Mesenchymal stem cell (in vitro differentiated cells and primary cell): ENCODE measurements around the gene CRTC1.
A peak's percentile ranks its signal among the peaks of the same experiment; 100 is the strongest.
"Not testable (repeated sequence)": the region's sequence is repeated elsewhere in the genome, so short reads cannot be mapped to it uniquely, and the experiment has no call there.

Source experiments
- DNase-seq: peaks from one replicate; pipeline ENCODE4 v3.0.0-alpha.2; 2013
- H2AFZ ChIP-seq: one replicate; pipeline ENCODE4 v1.6.1; 2013; ENCODE audit warnings: low read depth, mild to moderate bottlenecking, control low read depth, inconsistent platforms, low read length, moderate library complexity
- H2AK5ac ChIP-seq: 2 replicates; pipeline ENCODE4 v1.6.1; 2013; ENCODE audit warnings: low read length, moderate library complexity, mild to moderate bottlenecking, inconsistent platforms; ENCODE audit not compliant: severe bottlenecking
- H2BK120ac ChIP-seq: one replicate; pipeline ENCODE4 v1.6.1; 2013; ENCODE audit warnings: low read depth, mild to moderate bottlenecking, inconsistent platforms, low read length, moderate library complexity
- H2BK12ac ChIP-seq, 2 experiments: one replicate each; pipeline ENCODE4 v1.6.1; 2013; ENCODE audit warnings: inconsistent platforms in 2 of 2, low read length in 2 of 2, mild to moderate bottlenecking in 2 of 2, moderate library complexity in 2 of 2, control low read depth in 1 of 2
- H2BK15ac ChIP-seq: one replicate; pipeline ENCODE4 v1.6.1; 2013; ENCODE audit warnings: mild to moderate bottlenecking, low read depth, inconsistent platforms; ENCODE audit not compliant: poor library complexity, severe bottlenecking
- H2BK5ac ChIP-seq: 2 replicates; pipeline ENCODE4 v1.6.1; 2013; ENCODE audit warnings: low read depth, mild to moderate bottlenecking, low read length, control low read depth, inconsistent platforms; ENCODE audit not compliant: poor library complexity, severe bottlenecking
- H3K14ac ChIP-seq, 2 experiments: one replicate each; pipeline ENCODE4 v1.6.1; 2013; ENCODE audit warnings: inconsistent platforms in 2 of 2, low read length in 2 of 2, control low read depth in 1 of 2, mild to moderate bottlenecking in 1 of 2, moderate library complexity in 1 of 2
- H3K18ac ChIP-seq, 2 experiments: one replicate each; pipeline ENCODE4 v1.6.1; 2013; ENCODE audit warnings: inconsistent platforms in 2 of 2, low read length in 2 of 2, control low read depth in 1 of 2, low read depth in 1 of 2, mild to moderate bottlenecking in 1 of 2
- H3K23ac ChIP-seq, 2 experiments: one replicate each; pipeline ENCODE4 v1.6.1; 2013; ENCODE audit warnings: inconsistent platforms in 2 of 2, low read length in 2 of 2, mild to moderate bottlenecking in 2 of 2, moderate library complexity in 2 of 2, control low read depth in 1 of 2
- H3K27ac ChIP-seq: 2 replicates; pipeline ENCODE4 v1.5.1; 2013; ENCODE audit warnings: mild to moderate bottlenecking, moderate library complexity, low read length, control low read depth, inconsistent platforms; ENCODE audit not compliant: poor library complexity, severe bottlenecking
- H3K27me3 ChIP-seq, 2 experiments: 2 replicates each; pipeline versions ENCODE4 v1.6.1 to v1.7.0; 2013; ENCODE audit warnings: low read length in 2 of 2, mild to moderate bottlenecking in 2 of 2, moderate library complexity in 2 of 2, control low read depth in 1 of 2, inconsistent platforms in 1 of 2; ENCODE audit not compliant: control insufficient read depth in 1 of 2, insufficient read depth in 1 of 2
- H3K36me3 ChIP-seq, 2 experiments: 2 replicates each; pipeline versions ENCODE4 v1.6.1 to v1.7.0; 2013; ENCODE audit warnings: low read length in 2 of 2, control low read depth in 1 of 2, inconsistent platforms in 1 of 2, low read depth in 1 of 2, mild to moderate bottlenecking in 1 of 2; ENCODE audit not compliant: insufficient read depth in 2 of 2, control insufficient read depth in 1 of 2
- H3K4ac ChIP-seq, 2 experiments: one replicate each; pipeline ENCODE4 v1.6.1; 2013; ENCODE audit warnings: inconsistent platforms in 2 of 2, low read length in 2 of 2, mild to moderate bottlenecking in 2 of 2, moderate library complexity in 2 of 2, control low read depth in 1 of 2, low read depth in 1 of 2
- H3K4me1 ChIP-seq: 2 replicates; pipeline ENCODE4 v1.6.1; 2013; ENCODE audit warnings: low read depth, low read length, control low read depth; ENCODE audit not compliant: control insufficient read depth, insufficient read depth
- H3K4me2 ChIP-seq: 2 replicates; pipeline ENCODE4 v1.6.1; 2013; ENCODE audit warnings: low read length, mild to moderate bottlenecking, inconsistent platforms; ENCODE audit not compliant: poor library complexity, severe bottlenecking
- H3K4me3 ChIP-seq, 2 experiments: 2 replicates each; pipeline versions ENCODE4 v1.5.1 to v1.7.0; 2013; ENCODE audit warnings: low read length in 2 of 2, mild to moderate bottlenecking in 2 of 2, control low read depth in 1 of 2, low read depth in 1 of 2; ENCODE audit not compliant: insufficient read depth in 1 of 2
- H3K79me1 ChIP-seq: replicated peaks from 2 replicates; pipeline ENCODE4 v1.6.1; 2013; ENCODE audit warnings: mild to moderate bottlenecking, control low read depth, low read length, inconsistent platforms; ENCODE audit not compliant: poor library complexity, severe bottlenecking
- H3K9ac ChIP-seq: 2 replicates; pipeline ENCODE4 v1.7.0; 2013; ENCODE audit warnings: mild to moderate bottlenecking, low read length, moderate library complexity
- H3K9me3 ChIP-seq: 2 replicates; pipeline ENCODE4 v1.7.0; 2013; ENCODE audit warnings: mild to moderate bottlenecking, low read length; ENCODE audit not compliant: control insufficient read depth
- H4K8ac ChIP-seq: one replicate; pipeline ENCODE4 v1.6.1; 2013; ENCODE audit warnings: inconsistent platforms, mild to moderate bottlenecking, low read length, moderate library complexity
- H4K91ac ChIP-seq: one replicate; pipeline ENCODE4 v1.6.1; 2013; ENCODE audit warnings: mild to moderate bottlenecking, low read length, inconsistent platforms
- WGBS: methylation state at CpG from one replicate; pipeline ENCODE4 v1.1.7; 2013; ENCODE audit warnings: mixed read lengths; 5-methylcytosine and 5-hydroxymethylcytosine counted together

CRTC1 gene

GRCh38 chr19:18727602-18728001 lies 44.1 kb downstream of the CRTC1 start:
- not testable (repeated sequence) for H2AK5ac ChIP-seq, H2BK12ac ChIP-seq, H3K27ac ChIP-seq, H3K9ac ChIP-seq, H3K4ac ChIP-seq, H3K4me1 ChIP-seq, H4K91ac ChIP-seq, H3K9me3 ChIP-seq, H3K18ac ChIP-seq, H3K14ac ChIP-seq, H2BK15ac ChIP-seq, H3K23ac ChIP-seq, DNase-seq, H2BK5ac ChIP-seq, H2BK120ac ChIP-seq, H4K8ac ChIP-seq, H3K4me2 ChIP-seq, H2AFZ ChIP-seq, H3K27me3 ChIP-seq, H3K4me3 ChIP-seq
- peaks cover 5 to 25% of the 10 kb centered on the region in 2 experiments for H3K36me3 ChIP-seq
- peaks cover 34% of the 10 kb centered on the region for H3K79me1 ChIP-seq
- WGBS = 100% methylated on average over 6 of the region's 6 CpGs

- H2AFZ ChIP-seq = no peak overlapping the region
- peak overlapping the region in 1 of 2 experiments; percentile 46 for H3K14ac ChIP-seq
- no peak overlapping the region for H4K8ac ChIP-seq
- H3K9ac ChIP-seq = no peak overlapping the region
- no peak overlapping the region for H2BK120ac ChIP-seq
- peak overlapping the region in 1 of 2 experiments; percentile 21 for H3K18ac ChIP-seq
- H3K9me3 ChIP-seq = no peaks in the 10 kb centered on the region
- WGBS = 97% methylated on average over 18 of the region's 18 CpGs
- H2BK12ac ChIP-seq = peak overlapping the region in 1 of 2 experiments; percentile 57
- peak overlapping the region in 1 of 2 experiments; percentile 34 for H3K23ac ChIP-seq
- H2BK15ac ChIP-seq = no peak overlapping the region
- DNase-seq = no peak
- peak overlapping the region; percentile 5 for H4K91ac ChIP-seq
- peaks cover 5% of the 10 kb centered on the region for H3K4me1 ChIP-seq
- H3K4me3 ChIP-seq = no peak overlapping the region
- no peak overlapping the region for H3K4me2 ChIP-seq
- peaks cover 0 to 26% of the 10 kb centered on the region in 2 experiments for H3K36me3 ChIP-seq
- no peak overlapping the region for H2BK5ac ChIP-seq
- H3K27me3 ChIP-seq = no peaks in the 10 kb centered on the region
- H3K27ac ChIP-seq = no peak overlapping the region
- no peak overlapping the region for H3K4ac ChIP-seq
- no peak overlapping the region for H2AK5ac ChIP-seq
- H3K79me1 ChIP-seq = peaks cover 22% of the 10 kb centered on the region
These were observed 46.6 kb downstream of the CRTC1 start for GRCh38 chr19:18729933-18730530.

- Histone ChIP-seq H3K4me2 (no peak overlapping the region), H4K8ac (no peak overlapping the region), H3K9ac (no peak overlapping the region), H3K23ac (no peak overlapping the region), H2BK5ac (no peak overlapping the region), H4K91ac (no peak overlapping the region), H3K79me1 (peaks cover 12% of the 10 kb centered on the region), H2AK5ac (no peak overlapping the region), H3K36me3 (peaks cover 0 to 27% of the 10 kb centered on the region in 2 experiments), H2BK15ac (no peak overlapping the region), H3K14ac (no peak overlapping the region), H2BK12ac (no peak overlapping the region), H2AFZ (no peak overlapping the region), H3K18ac (no peak overlapping the region), H3K4me1 (peaks cover 9% of the 10 kb centered on the region), H3K4me3 (no peak overlapping the region), H3K27me3 (no peaks in the 10 kb centered on the region), H3K9me3 (no peaks in the 10 kb centered on the region), H3K27ac (no peak overlapping the region), H3K4ac (no peak overlapping the region), H2BK120ac (no peak overlapping the region)
- DNase-seq = no peak
- WGBS = 91% methylated on average over 11 of the region's 11 CpGs
These were observed 47.5 kb downstream of the CRTC1 start for GRCh38 chr19:18730885-18731513.

DNA sequence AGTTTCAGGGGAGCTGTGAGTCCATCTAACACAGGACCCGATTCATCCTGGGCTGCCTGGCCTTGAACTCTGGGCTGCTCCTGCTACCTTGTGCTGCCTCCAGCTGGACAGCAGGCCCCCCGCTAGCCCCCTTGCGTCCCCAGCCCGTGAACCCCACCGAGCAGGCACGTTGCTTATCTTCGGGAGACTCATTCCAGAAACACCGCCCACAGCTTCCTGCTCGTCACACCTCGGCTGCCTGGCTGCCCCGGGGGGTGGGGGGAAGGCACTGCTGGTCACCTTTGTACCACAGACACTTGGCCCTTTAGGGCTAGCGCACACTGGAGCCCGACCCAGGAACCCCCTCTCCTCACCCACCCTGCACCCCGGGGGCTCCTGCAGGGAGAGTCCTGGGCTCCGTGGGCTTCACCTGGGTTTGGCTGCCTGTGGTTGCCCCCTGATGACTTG lies 48.1 kb downstream of the CRTC1 start:
- no peak overlapping the region for H3K4me2 ChIP-seq
- peaks cover 0 to 28% of the 10 kb centered on the region in 2 experiments for H3K36me3 ChIP-seq
- no peak overlapping the region for H4K91ac ChIP-seq
- H3K9me3 ChIP-seq = no peaks in the 10 kb centered on the region
- H2BK5ac ChIP-seq = no peak overlapping the region
- H2AK5ac ChIP-seq = no peak overlapping the region
- H3K27me3 ChIP-seq = no peaks in the 10 kb centered on the region
- H3K14ac ChIP-seq = no peak overlapping the region
- no peak overlapping the region for H3K23ac ChIP-seq
- no peak overlapping the region for H2BK120ac ChIP-seq
- no peak overlapping the region for H3K4ac ChIP-seq
- no peak overlapping the region for H3K27ac ChIP-seq
- no peak overlapping the region for H3K4me3 ChIP-seq
- no peak overlapping the region for H2AFZ ChIP-seq
- WGBS = 52% methylated on average over 15 of the region's 15 CpGs
- no peak for DNase-seq
- no peak overlapping the region for H4K8ac ChIP-seq
- peaks cover 9% of the 10 kb centered on the region for H3K4me1 ChIP-seq
- H3K18ac ChIP-seq = peak overlapping the region in 1 of 2 experiments; percentile 18
- H2BK12ac ChIP-seq = no peak overlapping the region
- H2BK15ac ChIP-seq = no peak overlapping the region
- H3K79me1 ChIP-seq = peaks cover 18% of the 10 kb centered on the region
- H3K9ac ChIP-seq = no peak overlapping the region
